Measurements from ENCODE around the gene KCTD2.

DNA sequence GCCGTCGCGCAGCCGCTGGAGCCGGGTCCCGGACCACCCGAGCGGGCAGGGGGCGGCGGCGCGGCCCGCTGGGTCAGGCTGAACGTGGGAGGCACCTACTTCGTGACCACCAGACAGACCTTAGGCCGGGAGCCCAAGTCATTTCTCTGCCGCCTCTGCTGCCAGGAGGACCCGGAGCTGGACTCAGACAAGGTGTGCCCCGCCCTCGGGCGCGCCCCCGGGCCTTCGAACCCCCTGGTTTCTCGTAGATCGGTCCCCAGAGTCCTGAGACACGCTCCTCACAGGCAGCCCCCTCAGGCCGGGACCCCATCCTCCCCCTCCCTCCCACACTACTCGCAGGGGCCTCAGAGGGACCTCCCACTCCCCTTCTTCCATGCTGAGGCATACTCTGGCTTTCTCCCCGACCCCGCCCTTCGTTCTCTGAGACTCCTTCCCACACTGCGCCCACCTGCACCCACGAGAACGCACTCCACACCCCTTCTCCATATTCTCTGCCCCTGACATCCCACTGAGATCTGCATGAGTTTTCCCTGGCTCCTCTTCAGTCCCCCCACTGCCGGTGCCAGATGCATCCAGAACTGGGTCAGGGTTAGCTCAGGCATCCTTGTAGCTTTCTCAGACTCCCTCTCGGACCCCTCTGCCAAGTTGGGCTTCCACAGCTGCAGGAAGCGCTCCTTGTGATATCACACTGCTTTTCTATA is 523 bp downstream of the KCTD2 start:
- TF ChIP-seq, protein P1, sequence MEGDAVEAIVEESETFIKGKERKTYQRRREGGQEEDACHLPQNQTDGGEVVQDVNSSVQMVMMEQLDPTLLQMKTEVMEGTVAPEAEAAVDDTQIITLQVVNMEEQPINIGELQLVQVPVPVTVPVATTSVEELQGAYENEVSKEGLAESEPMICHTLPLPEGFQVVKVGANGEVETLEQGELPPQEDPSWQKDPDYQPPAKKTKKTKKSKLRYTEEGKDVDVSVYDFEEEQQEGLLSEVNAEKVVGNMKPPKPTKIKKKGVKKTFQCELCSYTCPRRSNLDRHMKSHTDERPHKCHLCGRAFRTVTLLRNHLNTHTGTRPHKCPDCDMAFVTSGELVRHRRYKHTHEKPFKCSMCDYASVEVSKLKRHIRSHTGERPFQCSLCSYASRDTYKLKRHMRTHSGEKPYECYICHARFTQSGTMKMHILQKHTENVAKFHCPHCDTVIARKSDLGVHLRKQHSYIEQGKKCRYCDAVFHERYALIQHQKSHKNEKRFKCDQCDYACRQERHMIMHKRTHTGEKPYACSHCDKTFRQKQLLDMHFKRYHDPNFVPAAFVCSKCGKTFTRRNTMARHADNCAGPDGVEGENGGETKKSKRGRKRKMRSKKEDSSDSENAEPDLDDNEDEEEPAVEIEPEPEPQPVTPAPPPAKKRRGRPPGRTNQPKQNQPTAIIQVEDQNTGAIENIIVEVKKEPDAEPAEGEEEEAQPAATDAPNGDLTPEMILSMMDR (IDR thresholded peaks at IDR 0.05; ENCODE audit: borderline replicate concordance, extremely low read depth, low read length, poor library complexity, severe bottlenecking) = no peak
- TF ChIP-seq EZH2 (IDR thresholded peaks at IDR 0.05; ENCODE audit: borderline replicate concordance, low read depth, low read length, severe bottlenecking) = no peak
